Measurements from ENCODE around the gene LY86.

- TF ChIP-seq EZH2 (IDR thresholded peaks at IDR 0.05; ENCODE audit: borderline replicate concordance, insufficient read depth, low read length, poor library complexity, severe bottlenecking) (no peak), CTCF (IDR thresholded peaks at IDR 0.05; ENCODE audit: poor library complexity, severe bottlenecking) (no peak), TAF1 (IDR thresholded peaks at IDR 0.05; ENCODE audit: low read depth) (no peak), REST (IDR thresholded peaks at IDR 0.05; ENCODE audit: borderline replicate concordance) (no peak)
Measured at GRCh38 chr6:6599468-6599873, 11.0 kb downstream of the LY86 start.

Measured in neural cell (in vitro differentiated cells).